GM23338 (cell line): ENCODE results near the gene FMN1. TPM values are rescaled to one million over a fixed set of nuclear protein-coding genes. Genes with fewer than 3 reads are reported as not detected.
A peak's percentile ranks its signal among the peaks of the same experiment; 100 is the strongest.

Experiments used
- ATAC-seq: fragments of 200-7000 bp; cut with Tn5 transposase; 3 replicates; pipeline ENCODE4 v1.9.1; 2020
- DNase-seq: peaks from one replicate; pipeline ENCODE4 v3.0.0-alpha.2; 2015; ENCODE audit warnings: low spot score
- H2AFZ ChIP-seq: fragments of 200-600 bp; sonication (generic); 2 replicates; pipeline ENCODE4 v1.8.0; 2016; ENCODE audit warnings: antibody characterized with exemption, mild to moderate bottlenecking, moderate library complexity
- H3F3A ChIP-seq: fragments of 200-600 bp; sonication (generic); replicated peaks from 2 replicates; pipeline ENCODE4 v1.8.0; 2017; ENCODE audit warnings: antibody characterized with exemption, mixed run types, low read depth
- H3K27ac ChIP-seq: fragments of 200-600 bp; sonication (generic); 2 replicates; pipeline ENCODE4 v1.6.1; 2016; ENCODE audit warnings: low read depth
- H3K27me3 ChIP-seq: fragments of 200-600 bp; sonication (generic); 2 replicates; pipeline ENCODE4 v1.8.0; 2016; ENCODE audit warnings: mild to moderate bottlenecking, mixed run types, moderate library complexity; ENCODE audit not compliant: insufficient read depth
- H3K36me3 ChIP-seq: fragments of 200-600 bp; sonication (generic); 2 replicates; pipeline ENCODE4 v1.8.0; 2016; ENCODE audit warnings: mild to moderate bottlenecking; ENCODE audit not compliant: insufficient read depth
- H3K4me1 ChIP-seq: fragments of 200-600 bp; sonication (generic); 2 replicates; pipeline ENCODE4 v1.8.0; 2016; ENCODE audit warnings: mild to moderate bottlenecking, moderate library complexity; ENCODE audit not compliant: insufficient read depth
- H3K4me2 ChIP-seq: fragments of 200-600 bp; sonication (generic); 2 replicates; pipeline ENCODE4 v1.7.1; 2017; ENCODE audit warnings: mixed run types
- H3K4me3 ChIP-seq: fragments of 200-600 bp; sonication (generic); 2 replicates; pipeline ENCODE4 v1.6.1; 2016; ENCODE audit warnings: mixed run types
- H3K79me2 ChIP-seq: fragments of 200-600 bp; sonication (generic); replicated peaks from 2 replicates; pipeline ENCODE4 v1.8.0; 2017; ENCODE audit warnings: mild to moderate bottlenecking; ENCODE audit not compliant: insufficient read depth
- H3K9me2 ChIP-seq: fragments of 200-600 bp; sonication (generic); 2 replicates; pipeline ENCODE4 v1.8.0; 2017; ENCODE audit not compliant: insufficient read depth
- H4K20me1 ChIP-seq: fragments of 200-600 bp; sonication (generic); replicated peaks from 2 replicates; pipeline ENCODE4 v1.8.0; 2017; ENCODE audit warnings: mild to moderate bottlenecking; ENCODE audit not compliant: insufficient read depth
- H3K27ac Mint-ChIP-seq: 2 replicates; pipeline ENCODE4 v1.8.0; 2020; ENCODE audit warnings: inconsistent platforms, mild to moderate bottlenecking, moderate library complexity, mixed read lengths
- H3K27me3 Mint-ChIP-seq: 3 replicates; pipeline ENCODE4 v1.8.0; 2022; ENCODE audit warnings: low read depth, mild to moderate bottlenecking, moderate library complexity, mixed read lengths, inconsistent platforms; ENCODE audit not compliant: insufficient read depth, poor library complexity
- H3K36me3 Mint-ChIP-seq: 3 replicates; pipeline ENCODE4 v1.8.0; 2021; ENCODE audit warnings: low read depth, mild to moderate bottlenecking, inconsistent platforms, moderate library complexity, mixed read lengths
- H3K4me1 Mint-ChIP-seq: 3 replicates; pipeline ENCODE4 v1.8.0; 2020; ENCODE audit warnings: mild to moderate bottlenecking, inconsistent platforms, mixed read lengths
- H3K4me3 Mint-ChIP-seq: 3 replicates; pipeline ENCODE4 v1.8.0; 2021; ENCODE audit warnings: moderate library complexity, mild to moderate bottlenecking, inconsistent platforms, mixed read lengths
- H3K9me3 Mint-ChIP-seq: 3 replicates; pipeline ENCODE4 v1.8.0; 2020; ENCODE audit warnings: moderate library complexity, mild to moderate bottlenecking, inconsistent platforms, mixed read lengths
- CREB1 ChIP-seq: fragments of 250-450 bp; sonication (Bioruptor Pico); IDR thresholded peaks from 2 replicates; pipeline ENCODE4 v1.5.0; 2020; ENCODE audit warnings: low read depth, mild to moderate bottlenecking, moderate library complexity
- EZH2 ChIP-seq: fragments of 200-600 bp; sonication (generic); IDR thresholded peaks from one replicate; pipeline ENCODE4 v1.8.0; 2017; ENCODE audit warnings: antibody characterized with exemption, mild to moderate bottlenecking, low read depth; ENCODE audit not compliant: unreplicated experiment
- EZH2phosphoT487 ChIP-seq: fragments of 200-600 bp; sonication (generic); IDR thresholded peaks from one replicate; pipeline ENCODE4 v1.8.1; 2018; ENCODE audit warnings: antibody characterized with exemption; ENCODE audit not compliant: unreplicated experiment
- JUNB ChIP-seq: IDR thresholded peaks from one replicate; pipeline ENCODE4 v1.6.1; 2016; ENCODE audit warnings: antibody characterized with exemption; ENCODE audit not compliant: unreplicated experiment
- NANOG ChIP-seq: IDR thresholded peaks from 2 replicates; pipeline ENCODE4 v1.6.1; 2016; ENCODE audit warnings: antibody characterized with exemption, borderline replicate concordance
- POLR2AphosphoS5 ChIP-seq: IDR thresholded peaks from 2 replicates; pipeline ENCODE4 v1.6.1; 2016; ENCODE audit warnings: antibody characterized with exemption, low read depth
- STAT1 ChIP-seq: IDR thresholded peaks from one replicate; pipeline ENCODE4 v1.6.1; 2016; ENCODE audit warnings: antibody characterized with exemption; ENCODE audit not compliant: unreplicated experiment
- ZNF114 ChIP-seq: fragments of 250-450 bp; sonication (Bioruptor Pico); IDR thresholded peaks from 2 replicates; pipeline ENCODE4 v1.5.0; 2020; ENCODE audit warnings: mild to moderate bottlenecking, moderate library complexity
- ZNF331 ChIP-seq: fragments of 250-450 bp; sonication (Bioruptor Pico); IDR thresholded peaks from 2 replicates; pipeline ENCODE4 v1.5.0; 2020; ENCODE audit warnings: low read depth, mild to moderate bottlenecking, moderate library complexity
- polyA plus RNA-seq: library from polyadenylated mRNA; unstranded; fragments of >200 nt; fragmentation: Nextera tagmentation; extraction: Ambion mirVana; gene quantifications from 2 replicates; pipeline ENCODE4 v1.2.1, GENCODE V29; 2016
- total RNA-seq: library from RNA; depleted of rRNA; stranded (reverse); fragments of >200 nt; shearing (Covaris generic); gene quantifications from 2 replicates; pipeline ENCODE4 v1.2.3, GENCODE V29; 2014
- TF ChIP-seq, protein P1 (sequence below): IDR thresholded peaks from one replicate; pipeline ENCODE4 v1.6.1; 2018; ENCODE audit warnings: antibody characterized with exemption; ENCODE audit not compliant: unreplicated experiment
- TF ChIP-seq, protein P2 (sequence below): fragments of 250-450 bp; sonication (Bioruptor Pico); IDR thresholded peaks from 2 replicates; pipeline ENCODE4 v1.5.0; 2020; ENCODE audit warnings: mild to moderate bottlenecking, moderate library complexity
- TF ChIP-seq, protein P3 (sequence below): IDR thresholded peaks from 2 replicates; pipeline ENCODE4 v1.6.1; 2016; ENCODE audit warnings: antibody characterized with exemption
- TF ChIP-seq, protein P4 (sequence below), 2 experiments: fragments of 200-600 bp in 1 of 2; sonication (generic) in 1 of 2; conservative IDR thresholded peaks; 2 replicates each; pipeline versions ENCODE4 v1.5.1 to v1.6.1; 2016 to 2017; ENCODE audit warnings: antibody characterized with exemption in 2 of 2, low read depth in 2 of 2, mild to moderate bottlenecking in 2 of 2, moderate library complexity in 1 of 2

FMN1 gene
- total and polyA plus RNA-seq, 2 experiments from 2014 or later, result 1.2 to 1.6 TPM

DNA sequence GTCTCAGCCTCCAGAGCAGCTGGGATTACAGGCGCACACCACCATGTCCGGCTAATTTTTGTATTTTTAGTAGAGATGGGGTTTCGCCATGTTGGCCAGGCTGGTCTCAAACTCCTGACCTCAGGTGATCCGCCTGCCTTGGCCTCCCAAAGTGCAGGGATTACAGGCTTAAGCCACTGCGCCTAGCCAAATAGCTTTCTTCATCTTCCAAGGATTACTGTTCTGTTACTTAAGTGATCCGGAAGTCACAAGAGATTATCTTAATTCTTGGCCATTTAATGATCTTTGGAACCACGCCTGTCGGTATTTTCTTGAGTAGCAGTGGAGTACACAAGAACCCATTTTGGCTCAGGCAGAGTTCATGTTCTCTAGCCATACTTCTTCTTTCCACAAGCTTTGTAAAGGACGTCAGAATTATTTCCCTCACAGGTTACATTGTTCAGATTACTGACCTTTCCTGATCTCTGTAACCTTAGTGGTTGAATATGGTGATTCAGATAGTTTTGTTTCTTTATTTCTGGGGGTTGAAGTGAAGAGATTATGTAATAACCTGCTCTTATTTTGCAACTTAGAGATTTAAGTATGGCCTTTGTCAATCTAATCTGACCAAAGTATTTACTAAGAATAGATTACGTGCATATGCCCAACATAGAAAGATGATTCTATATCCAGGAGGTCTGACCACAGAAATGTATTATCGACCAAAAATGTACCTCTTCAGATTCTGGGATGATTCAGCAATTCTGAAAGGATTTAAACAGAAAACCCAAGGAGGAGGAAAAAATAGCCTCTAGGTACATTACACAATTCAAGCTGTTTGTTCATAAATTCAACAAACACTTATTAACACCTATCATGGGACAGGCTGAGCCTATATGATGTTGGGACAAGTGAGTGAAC is 344.5 kb downstream of the FMN1 start:
- Histone ChIP-seq H3K36me3 (no peaks in the 10 kb centered on the region), H3K4me2 (no peak overlapping the region), H2AFZ (no peak overlapping the region), H3F3A (no peaks in the 10 kb centered on the region), H3K9me2 (no peaks in the 10 kb centered on the region; the same call in 1 of the 2 replicates), H3K4me1 (no peaks in the 10 kb centered on the region), H3K27me3 (no peaks in the 10 kb centered on the region), H3K79me2 (no peaks in the 10 kb centered on the region), H3K4me3 (no peak overlapping the region), H4K20me1 (no peaks in the 10 kb centered on the region), H3K27ac (no peak overlapping the region)
- Mint-ChIP-seq H3K27me3 (peaks cover under 1% of the 10 kb centered on the region), H3K4me1 (peaks cover 2% of the 10 kb centered on the region; the same call in 1 of the 3 replicates), H3K27ac (peak overlapping the region; percentile 4; the same call in 1 of the 2 replicates), H3K36me3 (no peaks in the 10 kb centered on the region), H3K4me3 (no peak overlapping the region), H3K9me3 (0 out of 3 replicates have a peak, but pooled peaks cover 3% of the 10 kb centered on the region)
- no peak for TF ChIP-seq ZNF114
- TF ChIP-seq EZH2, result no peak
- TF ChIP-seq, protein P1, sequence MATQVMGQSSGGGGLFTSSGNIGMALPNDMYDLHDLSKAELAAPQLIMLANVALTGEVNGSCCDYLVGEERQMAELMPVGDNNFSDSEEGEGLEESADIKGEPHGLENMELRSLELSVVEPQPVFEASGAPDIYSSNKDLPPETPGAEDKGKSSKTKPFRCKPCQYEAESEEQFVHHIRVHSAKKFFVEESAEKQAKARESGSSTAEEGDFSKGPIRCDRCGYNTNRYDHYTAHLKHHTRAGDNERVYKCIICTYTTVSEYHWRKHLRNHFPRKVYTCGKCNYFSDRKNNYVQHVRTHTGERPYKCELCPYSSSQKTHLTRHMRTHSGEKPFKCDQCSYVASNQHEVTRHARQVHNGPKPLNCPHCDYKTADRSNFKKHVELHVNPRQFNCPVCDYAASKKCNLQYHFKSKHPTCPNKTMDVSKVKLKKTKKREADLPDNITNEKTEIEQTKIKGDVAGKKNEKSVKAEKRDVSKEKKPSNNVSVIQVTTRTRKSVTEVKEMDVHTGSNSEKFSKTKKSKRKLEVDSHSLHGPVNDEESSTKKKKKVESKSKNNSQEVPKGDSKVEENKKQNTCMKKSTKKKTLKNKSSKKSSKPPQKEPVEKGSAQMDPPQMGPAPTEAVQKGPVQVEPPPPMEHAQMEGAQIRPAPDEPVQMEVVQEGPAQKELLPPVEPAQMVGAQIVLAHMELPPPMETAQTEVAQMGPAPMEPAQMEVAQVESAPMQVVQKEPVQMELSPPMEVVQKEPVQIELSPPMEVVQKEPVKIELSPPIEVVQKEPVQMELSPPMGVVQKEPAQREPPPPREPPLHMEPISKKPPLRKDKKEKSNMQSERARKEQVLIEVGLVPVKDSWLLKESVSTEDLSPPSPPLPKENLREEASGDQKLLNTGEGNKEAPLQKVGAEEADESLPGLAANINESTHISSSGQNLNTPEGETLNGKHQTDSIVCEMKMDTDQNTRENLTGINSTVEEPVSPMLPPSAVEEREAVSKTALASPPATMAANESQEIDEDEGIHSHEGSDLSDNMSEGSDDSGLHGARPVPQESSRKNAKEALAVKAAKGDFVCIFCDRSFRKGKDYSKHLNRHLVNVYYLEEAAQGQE, result no peak
- TF ChIP-seq NANOG, result no peak
- TF ChIP-seq JUNB, result no peak
- TF ChIP-seq, protein P2, sequence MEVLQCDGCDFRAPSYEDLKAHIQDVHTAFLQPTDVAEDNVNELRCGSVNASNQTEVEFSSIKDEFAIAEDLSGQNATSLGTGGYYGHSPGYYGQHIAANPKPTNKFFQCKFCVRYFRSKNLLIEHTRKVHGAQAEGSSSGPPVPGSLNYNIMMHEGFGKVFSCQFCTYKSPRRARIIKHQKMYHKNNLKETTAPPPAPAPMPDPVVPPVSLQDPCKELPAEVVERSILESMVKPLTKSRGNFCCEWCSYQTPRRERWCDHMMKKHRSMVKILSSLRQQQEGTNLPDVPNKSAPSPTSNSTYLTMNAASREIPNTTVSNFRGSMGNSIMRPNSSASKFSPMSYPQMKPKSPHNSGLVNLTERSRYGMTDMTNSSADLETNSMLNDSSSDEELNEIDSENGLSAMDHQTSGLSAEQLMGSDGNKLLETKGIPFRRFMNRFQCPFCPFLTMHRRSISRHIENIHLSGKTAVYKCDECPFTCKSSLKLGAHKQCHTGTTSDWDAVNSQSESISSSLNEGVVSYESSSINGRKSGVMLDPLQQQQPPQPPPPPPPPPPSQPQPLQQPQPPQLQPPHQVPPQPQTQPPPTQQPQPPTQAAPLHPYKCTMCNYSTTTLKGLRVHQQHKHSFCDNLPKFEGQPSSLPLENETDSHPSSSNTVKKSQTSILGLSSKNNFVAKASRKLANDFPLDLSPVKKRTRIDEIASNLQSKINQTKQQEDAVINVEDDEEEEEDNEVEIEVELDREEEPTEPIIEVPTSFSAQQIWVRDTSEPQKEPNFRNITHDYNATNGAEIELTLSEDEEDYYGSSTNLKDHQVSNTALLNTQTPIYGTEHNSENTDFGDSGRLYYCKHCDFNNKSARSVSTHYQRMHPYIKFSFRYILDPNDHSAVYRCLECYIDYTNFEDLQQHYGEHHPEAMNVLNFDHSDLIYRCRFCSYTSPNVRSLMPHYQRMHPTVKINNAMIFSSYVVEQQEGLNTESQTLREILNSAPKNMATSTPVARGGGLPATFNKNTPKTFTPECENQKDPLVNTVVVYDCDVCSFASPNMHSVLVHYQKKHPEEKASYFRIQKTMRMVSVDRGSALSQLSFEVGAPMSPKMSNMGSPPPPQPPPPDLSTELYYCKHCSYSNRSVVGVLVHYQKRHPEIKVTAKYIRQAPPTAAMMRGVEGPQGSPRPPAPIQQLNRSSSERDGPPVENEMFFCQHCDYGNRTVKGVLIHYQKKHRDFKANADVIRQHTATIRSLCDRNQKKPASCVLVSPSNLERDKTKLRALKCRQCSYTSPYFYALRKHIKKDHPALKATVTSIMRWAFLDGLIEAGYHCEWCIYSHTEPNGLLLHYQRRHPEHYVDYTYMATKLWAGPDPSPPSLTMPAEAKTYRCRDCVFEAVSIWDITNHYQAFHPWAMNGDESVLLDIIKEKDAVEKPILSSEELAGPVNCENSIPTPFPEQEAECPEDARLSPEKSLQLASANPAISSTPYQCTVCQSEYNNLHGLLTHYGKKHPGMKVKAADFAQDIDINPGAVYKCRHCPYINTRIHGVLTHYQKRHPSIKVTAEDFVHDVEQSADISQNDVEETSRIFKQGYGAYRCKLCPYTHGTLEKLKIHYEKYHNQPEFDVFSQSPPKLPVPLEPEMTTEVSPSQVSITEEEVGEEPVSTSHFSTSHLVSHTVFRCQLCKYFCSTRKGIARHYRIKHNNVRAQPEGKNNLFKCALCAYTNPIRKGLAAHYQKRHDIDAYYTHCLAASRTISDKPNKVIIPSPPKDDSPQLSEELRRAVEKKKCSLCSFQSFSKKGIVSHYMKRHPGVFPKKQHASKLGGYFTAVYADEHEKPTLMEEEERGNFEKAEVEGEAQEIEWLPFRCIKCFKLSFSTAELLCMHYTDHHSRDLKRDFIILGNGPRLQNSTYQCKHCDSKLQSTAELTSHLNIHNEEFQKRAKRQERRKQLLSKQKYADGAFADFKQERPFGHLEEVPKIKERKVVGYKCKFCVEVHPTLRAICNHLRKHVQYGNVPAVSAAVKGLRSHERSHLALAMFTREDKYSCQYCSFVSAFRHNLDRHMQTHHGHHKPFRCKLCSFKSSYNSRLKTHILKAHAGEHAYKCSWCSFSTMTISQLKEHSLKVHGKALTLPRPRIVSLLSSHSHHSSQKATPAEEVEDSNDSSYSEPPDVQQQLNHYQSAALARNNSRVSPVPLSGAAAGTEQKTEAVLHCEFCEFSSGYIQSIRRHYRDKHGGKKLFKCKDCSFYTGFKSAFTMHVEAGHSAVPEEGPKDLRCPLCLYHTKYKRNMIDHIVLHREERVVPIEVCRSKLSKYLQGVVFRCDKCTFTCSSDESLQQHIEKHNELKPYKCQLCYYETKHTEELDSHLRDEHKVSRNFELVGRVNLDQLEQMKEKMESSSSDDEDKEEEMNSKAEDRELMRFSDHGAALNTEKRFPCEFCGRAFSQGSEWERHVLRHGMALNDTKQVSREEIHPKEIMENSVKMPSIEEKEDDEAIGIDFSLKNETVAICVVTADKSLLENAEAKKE, result no peak
- no peak for TF ChIP-seq POLR2AphosphoS5
- TF ChIP-seq, protein P3, sequence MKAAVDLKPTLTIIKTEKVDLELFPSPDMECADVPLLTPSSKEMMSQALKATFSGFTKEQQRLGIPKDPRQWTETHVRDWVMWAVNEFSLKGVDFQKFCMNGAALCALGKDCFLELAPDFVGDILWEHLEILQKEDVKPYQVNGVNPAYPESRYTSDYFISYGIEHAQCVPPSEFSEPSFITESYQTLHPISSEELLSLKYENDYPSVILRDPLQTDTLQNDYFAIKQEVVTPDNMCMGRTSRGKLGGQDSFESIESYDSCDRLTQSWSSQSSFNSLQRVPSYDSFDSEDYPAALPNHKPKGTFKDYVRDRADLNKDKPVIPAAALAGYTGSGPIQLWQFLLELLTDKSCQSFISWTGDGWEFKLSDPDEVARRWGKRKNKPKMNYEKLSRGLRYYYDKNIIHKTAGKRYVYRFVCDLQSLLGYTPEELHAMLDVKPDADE, result no peak
- TF ChIP-seq, protein P4, sequence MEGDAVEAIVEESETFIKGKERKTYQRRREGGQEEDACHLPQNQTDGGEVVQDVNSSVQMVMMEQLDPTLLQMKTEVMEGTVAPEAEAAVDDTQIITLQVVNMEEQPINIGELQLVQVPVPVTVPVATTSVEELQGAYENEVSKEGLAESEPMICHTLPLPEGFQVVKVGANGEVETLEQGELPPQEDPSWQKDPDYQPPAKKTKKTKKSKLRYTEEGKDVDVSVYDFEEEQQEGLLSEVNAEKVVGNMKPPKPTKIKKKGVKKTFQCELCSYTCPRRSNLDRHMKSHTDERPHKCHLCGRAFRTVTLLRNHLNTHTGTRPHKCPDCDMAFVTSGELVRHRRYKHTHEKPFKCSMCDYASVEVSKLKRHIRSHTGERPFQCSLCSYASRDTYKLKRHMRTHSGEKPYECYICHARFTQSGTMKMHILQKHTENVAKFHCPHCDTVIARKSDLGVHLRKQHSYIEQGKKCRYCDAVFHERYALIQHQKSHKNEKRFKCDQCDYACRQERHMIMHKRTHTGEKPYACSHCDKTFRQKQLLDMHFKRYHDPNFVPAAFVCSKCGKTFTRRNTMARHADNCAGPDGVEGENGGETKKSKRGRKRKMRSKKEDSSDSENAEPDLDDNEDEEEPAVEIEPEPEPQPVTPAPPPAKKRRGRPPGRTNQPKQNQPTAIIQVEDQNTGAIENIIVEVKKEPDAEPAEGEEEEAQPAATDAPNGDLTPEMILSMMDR (conservative IDR thresholded peaks at IDR 0.05; ENCODE audit: low read depth in 2 of 2), result no peak
- TF ChIP-seq EZH2phosphoT487, result no peak
- no peak for TF ChIP-seq STAT1
- no peak for TF ChIP-seq CREB1 (CRISPR knock-in tag)
- no peak for TF ChIP-seq ZNF331 (CRISPR knock-in tag)
- DNase-seq (no peak), ATAC-seq (no peak)
